Measurements from ENCODE around the gene CRYGN.

DNA sequence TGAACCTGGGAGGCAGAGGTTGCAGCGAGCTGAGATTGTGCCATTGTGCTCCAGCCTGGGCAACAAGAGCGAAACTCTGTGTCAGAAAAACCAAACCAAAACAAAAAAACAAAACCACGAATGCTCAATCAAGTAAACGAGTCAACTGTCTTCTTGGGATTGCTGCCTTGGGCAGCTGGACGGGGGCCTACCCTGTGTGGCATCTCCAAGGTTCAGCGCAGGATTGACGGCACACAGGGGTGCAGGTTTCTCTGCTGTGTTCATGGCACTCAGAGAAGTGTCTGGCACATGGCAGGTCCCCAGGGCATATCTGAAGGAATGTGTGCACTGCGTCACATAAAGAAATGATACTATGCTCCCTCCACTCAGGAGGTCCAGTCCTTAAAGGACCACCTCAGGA, 25.2 kb upstream of the CRYGN start:
- TF ChIP-seq GATA2 (IDR thresholded peaks at IDR 0.05; ENCODE audit: low read depth, low read length) (no peak), GATA3 (IDR thresholded peaks at IDR 0.05; ENCODE audit: low read depth, low read length) (no peak)

Measured in SH-SY5Y (cell line).